ENCODE results near the gene ROBO1. TPM values are rescaled to one million over a fixed set of nuclear protein-coding genes. Genes with fewer than 3 reads are reported as not detected.

The ROBO1 gene
- total RNA-seq, 1 experiment from 2014 or later = 35.5 TPM

DNA sequence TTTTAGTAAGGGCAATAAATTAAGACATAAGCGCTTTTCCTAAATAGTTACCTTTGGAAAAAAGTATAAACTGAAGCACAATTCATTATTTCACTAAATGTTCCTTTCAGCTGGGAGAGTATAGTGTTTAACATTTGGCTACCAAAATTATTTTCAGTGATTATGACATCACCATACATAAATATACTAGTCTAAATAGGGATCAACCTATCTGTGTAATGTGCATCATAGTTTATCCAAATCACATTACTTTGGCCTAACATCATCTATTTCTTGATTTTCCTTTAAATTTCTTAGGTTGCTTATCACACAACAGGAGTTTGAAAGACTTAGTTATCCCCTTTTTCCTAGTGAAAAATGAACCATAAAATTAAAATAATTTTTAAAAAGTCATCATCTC is 738.9 kb downstream of the ROBO1 start:
- Histone ChIP-seq H3K27ac (ENCODE audit: low read length) (no peak overlapping the region), H3K9me2 (replicated peaks; ENCODE audit: low read length) (no peaks in the 10 kb centered on the region), H3F3A (ENCODE audit: low read length, unreplicated experiment) (no peaks in the 10 kb centered on the region), H3K36me3 (ENCODE audit: low read depth, low read length) (no peaks in the 10 kb centered on the region), H3K4me3 (ENCODE audit: low read length) (no peak overlapping the region), H3K4me2 (ENCODE audit: low read length) (no peak overlapping the region), H3K27me3 (ENCODE audit: low read length) (no peaks in the 10 kb centered on the region), H3K4me1 (ENCODE audit: insufficient read depth, low read length) (peaks cover 6% of the 10 kb centered on the region; the same call in 1 of the 2 replicates), H3K79me2 (ENCODE audit: low read length) (no peaks in the 10 kb centered on the region), H3K9me3 (ENCODE audit: low read length) (no peaks in the 10 kb centered on the region), H4K20me1 (ENCODE audit: low read length) (no peaks in the 10 kb centered on the region), H2AFZ (ENCODE audit: low read length) (no peak overlapping the region), H3K9ac (ENCODE audit: low read length) (no peak overlapping the region)
- no peak for ATAC-seq
- intact Hi-C loops (cut with micrococcal nuclease) = no loop called here
- CTCF ChIA-PET = no interaction called here
- DNase-seq = no peak
- TF ChIP-seq CTCF (conservative IDR thresholded peaks at IDR 0.05; ENCODE audit: low read depth, low read length) (no peak), EZH2phosphoT487 (IDR thresholded peaks at IDR 0.05; ENCODE audit: borderline replicate concordance, low read length) (no peak)
- no TSS peak for BruUV-seq (replicated peaks)
- POLR2A ChIA-PET (ENCODE audit: unreplicated experiment) = no interaction called here

GRCh38 chr3:79027593-79027992 is 740.2 kb downstream of the ROBO1 start:
- no peaks in the 10 kb centered on the region for H3K9me3 ChIP-seq (ENCODE audit: low read length)
- no peaks in the 10 kb centered on the region for H3K27me3 ChIP-seq (ENCODE audit: low read length)
- H3K79me2 ChIP-seq (ENCODE audit: low read length) = no peaks in the 10 kb centered on the region
- peaks cover 6% of the 10 kb centered on the region; the same call in 1 of the 2 replicates for H3K4me1 ChIP-seq (ENCODE audit: insufficient read depth, low read length)
- ChIA-PET CTCF (no interaction called here), POLR2A (ENCODE audit: unreplicated experiment) (no interaction called here)
- no peak overlapping the region for H2AFZ ChIP-seq (ENCODE audit: low read length)
- no peak overlapping the region for H3K9ac ChIP-seq (ENCODE audit: low read length)
- no peak for DNase-seq
- no peaks in the 10 kb centered on the region for H4K20me1 ChIP-seq (ENCODE audit: low read length)
- no peak overlapping the region for H3K4me2 ChIP-seq (ENCODE audit: low read length)
- ATAC-seq = no peak
- no peak overlapping the region for H3K27ac ChIP-seq (ENCODE audit: low read length)
- no peaks in the 10 kb centered on the region for H3F3A ChIP-seq (ENCODE audit: low read length, unreplicated experiment)
- H3K9me2 ChIP-seq (replicated peaks; ENCODE audit: low read length) = no peaks in the 10 kb centered on the region
- TF ChIP-seq EZH2 (IDR thresholded peaks at IDR 0.05; ENCODE audit: low read length, unreplicated experiment) = no peak
- no peak for TF ChIP-seq CTCF (conservative IDR thresholded peaks at IDR 0.05; ENCODE audit: low read depth, low read length)
- no peak for TF ChIP-seq EZH2phosphoT487 (IDR thresholded peaks at IDR 0.05; ENCODE audit: borderline replicate concordance, low read length)
- H3K4me3 ChIP-seq (ENCODE audit: low read length) = no peak overlapping the region
- no TSS peak for BruUV-seq (replicated peaks)
- H3K36me3 ChIP-seq (ENCODE audit: low read depth, low read length) = no peaks in the 10 kb centered on the region
- intact Hi-C loops (cut with micrococcal nuclease) = no loop called here

DNA sequence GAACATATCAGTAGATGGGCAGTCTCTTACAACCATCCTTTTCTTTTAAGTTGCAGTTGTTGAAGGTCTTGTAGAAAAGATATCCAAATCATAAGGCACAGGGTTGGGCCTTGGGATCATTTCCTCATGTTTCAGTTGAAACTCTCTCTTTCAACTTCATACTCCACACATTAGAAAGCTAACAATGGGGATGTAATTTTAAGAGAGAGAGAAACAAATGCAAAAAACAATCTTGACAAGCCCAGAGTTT is 747.9 kb downstream of the ROBO1 start:
- Histone ChIP-seq H3F3A (ENCODE audit: low read length, unreplicated experiment) (no peaks in the 10 kb centered on the region), H2AFZ (ENCODE audit: low read length) (peak overlapping the region; percentile 90), H3K4me3 (ENCODE audit: low read length) (peak overlapping the region; percentile 86), H4K20me1 (ENCODE audit: low read length) (0 out of 2 replicates have a peak, but pooled peaks cover 4% of the 10 kb centered on the region), H3K36me3 (ENCODE audit: low read depth, low read length) (no peaks in the 10 kb centered on the region), H3K79me2 (ENCODE audit: low read length) (peaks cover 33% of the 10 kb centered on the region), H3K4me1 (ENCODE audit: insufficient read depth, low read length) (peaks cover 19% of the 10 kb centered on the region), H3K27ac (ENCODE audit: low read length) (no peak overlapping the region), H3K9me2 (replicated peaks; ENCODE audit: low read length) (no peaks in the 10 kb centered on the region), H3K9ac (ENCODE audit: low read length) (no peak overlapping the region), H3K9me3 (ENCODE audit: low read length) (no peaks in the 10 kb centered on the region), H3K4me2 (ENCODE audit: low read length) (peak overlapping the region; percentile 91), H3K27me3 (ENCODE audit: low read length) (no peaks in the 10 kb centered on the region)
- ATAC-seq = no peak
- TF ChIP-seq EZH2 (IDR thresholded peaks at IDR 0.05; ENCODE audit: low read length, unreplicated experiment) = no peak
- no peak for TF ChIP-seq CTCF (conservative IDR thresholded peaks at IDR 0.05; ENCODE audit: low read depth, low read length)
- no peak for TF ChIP-seq EZH2phosphoT487 (IDR thresholded peaks at IDR 0.05; ENCODE audit: borderline replicate concordance, low read length)
- POLR2A ChIA-PET (ENCODE audit: unreplicated experiment) = interaction anchor here (1.0 kb wide), 1 partner anchor 353 kb away, joined by 3 read pairs; no protein-coding TSS in a partner anchor
- intact Hi-C loops (cut with micrococcal nuclease) = loop anchor here (1.0 to 10.0 kb wide), 4 partner anchors 12 to 765 kb away; no protein-coding TSS in a partner anchor
- BruUV-seq (replicated peaks) = no TSS peak
- no peak for DNase-seq
- CTCF ChIA-PET = no interaction called here

Measured in PC-3 (cell line).